Stimulated activated CD4-positive, alpha-beta T cell treated with anti-CD3 and anti-CD28 coated beads, Interleukin-4, amount 100 ng/mL, for 4 hours (primary cell): ENCODE data around the gene PIF1.

ENCODE experiments used
- DNase-seq, 2 experiments: peaks; one replicate each; pipeline ENCODE4 v3.0.0-alpha.2; 2020

Gene PIF1

DNA sequence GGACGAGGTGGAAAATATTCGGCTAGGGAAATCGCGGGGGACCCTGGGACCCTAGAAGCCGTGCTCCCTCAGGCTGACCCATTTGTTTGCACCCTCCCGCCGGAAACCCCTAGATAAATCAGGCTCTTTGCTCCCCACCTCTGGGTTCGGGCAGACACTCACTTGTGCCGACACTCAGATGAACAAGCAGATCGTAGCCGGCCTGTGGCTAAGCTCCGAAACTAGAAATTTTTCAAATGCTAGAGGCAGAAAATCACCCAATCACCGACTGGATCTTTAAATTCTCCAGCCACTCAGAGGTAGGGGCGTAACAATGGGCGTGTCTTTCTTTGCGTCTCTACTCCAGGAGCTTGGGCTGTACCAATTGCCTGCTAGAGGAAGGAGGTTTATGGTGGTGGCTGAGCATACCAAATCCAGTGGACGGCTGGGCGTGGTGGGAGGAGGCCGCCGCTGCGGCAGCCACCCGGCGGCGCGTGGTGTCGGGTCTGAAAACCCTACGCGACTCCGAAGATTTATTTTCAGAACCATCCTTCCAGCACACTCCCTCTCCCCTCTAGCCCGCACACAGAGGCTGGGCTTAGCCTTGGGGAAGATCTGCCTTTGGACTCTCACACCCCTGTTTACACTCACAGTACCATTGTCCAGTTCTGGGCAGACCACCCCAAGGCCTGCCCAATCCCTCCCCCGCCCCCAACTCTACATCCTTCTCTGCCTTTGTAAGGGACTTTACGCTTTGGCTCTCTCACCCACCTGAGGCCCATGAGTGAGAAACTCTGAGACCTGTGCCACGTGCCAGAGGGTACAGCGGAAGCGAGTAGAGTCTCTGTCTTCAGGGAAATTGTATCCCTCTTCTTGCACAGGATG is at the start of gene PIF1:
Gene PIF1, minus strand, starts transcription at position 217 of the 864 bp plus-strand sequence. CDS start 1,312 bp downstream, outside the sequence.
- peak; percentile 70 to 86 for DNase-seq

DNA sequence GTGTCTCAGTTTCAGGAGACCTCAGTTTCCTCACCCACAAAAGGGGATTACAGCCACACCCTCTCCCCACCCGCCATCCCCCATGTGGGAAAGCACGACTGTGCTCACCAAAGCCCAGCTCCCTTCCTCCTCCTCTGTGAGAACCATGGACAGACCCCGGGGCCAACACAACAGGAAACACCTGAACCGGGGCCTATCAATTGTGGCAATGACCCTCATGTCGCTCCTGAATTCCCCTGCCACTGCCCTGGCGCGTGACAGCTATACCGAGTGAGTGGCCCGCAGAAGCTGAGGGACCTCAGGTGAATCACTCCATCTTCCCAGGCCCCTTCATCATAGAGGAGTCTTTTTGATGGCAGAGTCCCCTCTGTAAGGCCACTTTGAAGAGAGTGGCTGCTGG is 44.9 kb upstream of the PIF1 start:
- no peak for DNase-seq

- DNase-seq = no peak
Measured at GRCh38 chr15:64869501-64869900, 44.1 kb upstream of the PIF1 start.

- DNase-seq = no peak
Measured at GRCh38 chr15:64865998-64866520, 40.6 kb upstream of the PIF1 start.

DNA sequence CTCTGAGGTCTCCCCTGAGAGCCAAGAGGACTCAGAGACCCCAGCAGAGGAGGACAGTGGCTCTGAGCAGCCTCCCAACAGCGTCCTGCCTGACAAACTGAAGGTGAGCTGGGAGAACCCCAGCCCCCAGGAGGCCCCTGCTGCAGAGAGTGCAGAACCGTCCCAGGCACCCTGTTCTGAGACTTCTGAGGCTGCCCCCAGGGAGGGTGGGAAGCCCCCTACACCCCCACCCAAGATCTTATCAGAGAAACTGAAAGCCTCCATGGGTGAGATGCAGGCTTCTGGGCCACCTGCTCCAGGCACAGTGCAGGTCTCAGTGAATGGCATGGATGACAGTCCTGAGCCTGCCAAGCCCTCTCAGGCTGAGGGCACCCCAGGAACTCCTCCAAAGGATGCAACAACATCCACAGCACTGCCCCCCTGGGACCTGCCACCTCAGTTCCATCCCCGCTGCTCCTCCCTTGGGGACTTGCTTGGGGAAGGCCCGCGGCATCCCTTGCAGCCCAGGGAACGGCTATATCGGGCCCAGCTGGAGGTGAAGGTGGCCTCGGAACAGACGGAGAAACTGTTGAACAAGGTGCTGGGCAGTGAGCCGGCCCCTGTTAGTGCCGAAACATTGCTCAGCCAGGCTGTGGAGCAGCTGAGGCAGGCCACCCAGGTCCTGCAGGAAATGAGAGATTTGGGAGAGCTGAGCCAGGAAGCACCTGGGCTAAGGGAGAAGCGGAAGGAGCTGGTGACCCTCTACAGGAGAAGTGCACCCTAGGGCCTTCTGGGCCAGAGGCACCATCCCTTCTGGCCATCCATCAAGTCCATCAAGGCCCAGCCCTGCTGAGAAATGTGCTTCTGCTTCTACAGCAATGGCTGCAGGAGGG is 39.9 kb upstream of the PIF1 start:
- DNase-seq = no peak

DNA sequence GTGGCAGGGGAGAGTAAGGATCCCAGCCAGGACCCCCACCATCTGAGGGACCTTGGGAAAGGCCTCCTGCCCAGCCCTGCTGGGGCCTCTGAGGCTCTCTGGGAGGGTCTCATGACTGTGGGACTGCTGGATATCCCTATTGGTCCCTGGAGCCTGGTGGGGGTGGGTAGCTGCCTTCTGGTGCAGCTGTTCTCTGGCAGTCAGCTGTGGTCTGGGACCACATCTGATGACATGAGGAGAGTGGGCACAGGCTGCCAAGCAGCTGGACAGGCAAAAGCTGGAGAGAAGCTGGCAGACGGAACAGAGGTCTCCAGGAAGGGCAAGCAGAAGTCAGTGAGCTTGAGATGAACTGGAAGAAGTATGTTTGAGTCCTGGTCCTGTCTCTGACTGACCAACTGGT is 38.6 kb upstream of the PIF1 start:
- no peak for DNase-seq

DNA sequence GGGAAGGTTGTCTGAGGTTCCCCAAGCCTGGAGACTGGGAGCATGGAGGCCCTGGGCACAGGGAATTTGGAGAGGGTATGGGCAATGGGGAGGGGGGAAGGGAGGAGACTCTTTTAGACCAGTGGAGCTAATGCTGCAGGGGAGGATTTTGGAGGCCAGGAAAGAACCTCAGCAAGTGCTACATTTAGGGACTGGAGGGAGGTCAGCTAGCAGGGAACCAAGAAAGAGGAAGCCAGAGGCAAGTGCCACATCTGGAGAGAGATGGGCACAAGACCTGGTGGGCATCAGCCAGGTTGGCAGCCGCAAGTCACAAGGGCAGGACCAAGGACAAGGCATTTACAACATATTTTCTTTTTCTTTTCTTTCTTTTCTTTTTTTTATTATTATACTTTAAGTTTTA is 37.0 kb upstream of the PIF1 start:
- DNase-seq = no peak

DNA sequence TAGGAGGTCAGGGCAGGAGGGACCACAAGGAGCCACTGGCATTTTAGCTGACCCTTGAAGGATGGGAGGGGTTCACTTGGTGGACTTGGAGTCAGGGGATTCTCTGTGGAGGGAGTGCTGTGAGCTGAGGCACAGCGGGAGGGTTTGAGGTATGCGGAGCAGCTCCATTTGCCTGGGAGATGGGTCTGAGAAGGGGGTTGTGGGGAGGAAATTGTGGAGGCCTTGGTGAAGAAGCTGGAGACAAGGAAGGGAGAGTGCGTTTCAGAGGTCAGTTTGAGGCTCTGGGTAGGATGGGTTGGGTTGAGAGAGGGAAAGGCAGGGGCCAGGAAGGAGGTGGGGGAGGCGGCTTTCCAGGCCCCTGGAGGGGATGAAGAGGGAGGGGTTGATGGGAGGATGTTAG is 36.5 kb upstream of the PIF1 start:
- no peak for DNase-seq

GRCh38 chr15:64861331-64861730 is 35.9 kb upstream of the PIF1 start:
- no peak for DNase-seq

GRCh38 chr15:64859226-64859625 is 33.8 kb upstream of the PIF1 start:
- DNase-seq = no peak

DNA sequence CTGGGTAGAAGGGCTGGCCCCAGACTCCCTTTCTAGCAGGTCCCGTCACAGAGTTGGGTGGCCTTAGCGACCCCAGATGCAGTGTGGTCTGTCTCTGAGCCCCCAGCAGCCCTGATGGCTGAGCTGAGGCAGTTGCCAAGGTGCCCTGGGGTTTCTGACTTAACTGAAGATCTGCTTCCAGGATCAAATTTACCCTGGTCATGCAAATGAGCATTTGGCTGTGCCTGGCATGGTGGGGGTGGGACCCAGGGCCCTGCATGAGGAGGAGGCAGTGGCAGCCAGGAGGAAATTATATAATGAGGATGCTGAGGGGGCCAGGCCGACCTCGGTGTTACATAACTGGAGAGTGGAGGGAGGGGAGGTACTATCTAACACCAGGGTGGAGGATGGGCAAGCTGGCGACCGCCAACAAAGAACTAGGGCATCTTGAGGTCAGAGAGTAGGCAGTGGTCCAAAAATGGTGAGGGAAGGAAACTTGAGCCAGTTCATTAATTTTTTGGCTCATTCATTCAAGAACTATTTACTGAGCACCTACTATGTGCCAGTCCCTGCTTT is 32.7 kb upstream of the PIF1 start:
- DNase-seq = no peak

GRCh38 chr15:64857421-64857820 is 32.0 kb upstream of the PIF1 start:
- no peak for DNase-seq

- DNase-seq = no peak
Measured at GRCh38 chr15:64856429-64857145, 31.1 kb upstream of the PIF1 start.

DNA sequence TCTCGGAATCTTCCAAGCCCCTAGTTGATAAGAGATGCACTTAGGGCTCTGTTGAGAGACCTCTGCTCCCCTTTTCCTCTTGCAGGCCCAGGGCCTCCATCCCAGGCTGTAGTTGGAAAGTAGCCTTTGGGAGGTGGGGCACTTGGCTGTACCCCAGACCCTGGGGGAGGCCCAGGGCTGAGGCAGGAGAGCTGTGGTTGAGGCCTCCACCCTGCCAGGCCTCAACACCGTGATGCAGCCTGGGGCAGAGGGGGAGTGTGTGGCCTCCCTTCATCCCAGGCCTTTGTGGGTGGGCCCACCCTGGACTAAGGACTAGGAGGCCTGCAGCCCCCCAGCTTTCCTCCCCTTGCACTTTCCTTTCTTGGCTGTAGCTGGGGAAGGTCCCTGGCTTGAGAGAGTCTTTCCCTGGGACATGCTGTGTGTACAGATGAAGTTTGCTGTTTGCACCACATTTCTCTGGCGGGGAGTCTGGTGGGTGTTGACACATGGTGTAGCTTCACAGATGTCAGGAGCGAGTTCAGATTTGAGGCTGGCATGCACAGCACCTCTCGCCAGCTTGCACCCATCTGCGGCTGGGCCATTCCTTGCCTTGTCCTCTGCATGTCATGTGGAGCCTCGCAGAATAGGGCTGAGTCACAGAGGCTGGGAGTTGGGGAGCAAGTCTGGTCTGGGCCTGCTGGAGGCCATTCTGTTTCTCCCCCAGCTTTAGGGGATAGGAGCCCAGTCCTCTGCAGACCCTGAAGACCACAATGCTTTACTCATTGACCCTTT is 29.9 kb upstream of the PIF1 start:
- no peak for DNase-seq

- no peak for DNase-seq
Measured at GRCh38 chr15:64854526-64854925, 29.1 kb upstream of the PIF1 start.

- DNase-seq = no peak
Measured at GRCh38 chr15:64854041-64854440, 28.6 kb upstream of the PIF1 start.

DNA sequence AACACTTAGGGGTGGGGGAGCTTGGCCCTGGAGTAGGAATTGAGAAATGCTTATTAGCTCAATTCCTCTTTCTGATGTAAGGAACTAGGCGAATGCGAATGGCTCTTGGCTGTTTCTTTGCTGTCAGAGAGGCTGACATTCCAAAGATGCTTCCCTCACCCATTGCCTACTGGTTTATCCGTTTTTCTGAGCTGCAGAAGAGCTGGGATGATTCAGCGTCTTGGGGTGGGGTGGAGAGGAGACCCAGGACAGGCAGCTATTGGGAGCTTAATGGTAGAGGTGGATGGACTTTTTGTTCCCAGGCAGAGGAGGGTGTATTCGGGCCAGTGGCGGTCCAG is 26.0 kb upstream of the PIF1 start:
- no peak for DNase-seq

DNA sequence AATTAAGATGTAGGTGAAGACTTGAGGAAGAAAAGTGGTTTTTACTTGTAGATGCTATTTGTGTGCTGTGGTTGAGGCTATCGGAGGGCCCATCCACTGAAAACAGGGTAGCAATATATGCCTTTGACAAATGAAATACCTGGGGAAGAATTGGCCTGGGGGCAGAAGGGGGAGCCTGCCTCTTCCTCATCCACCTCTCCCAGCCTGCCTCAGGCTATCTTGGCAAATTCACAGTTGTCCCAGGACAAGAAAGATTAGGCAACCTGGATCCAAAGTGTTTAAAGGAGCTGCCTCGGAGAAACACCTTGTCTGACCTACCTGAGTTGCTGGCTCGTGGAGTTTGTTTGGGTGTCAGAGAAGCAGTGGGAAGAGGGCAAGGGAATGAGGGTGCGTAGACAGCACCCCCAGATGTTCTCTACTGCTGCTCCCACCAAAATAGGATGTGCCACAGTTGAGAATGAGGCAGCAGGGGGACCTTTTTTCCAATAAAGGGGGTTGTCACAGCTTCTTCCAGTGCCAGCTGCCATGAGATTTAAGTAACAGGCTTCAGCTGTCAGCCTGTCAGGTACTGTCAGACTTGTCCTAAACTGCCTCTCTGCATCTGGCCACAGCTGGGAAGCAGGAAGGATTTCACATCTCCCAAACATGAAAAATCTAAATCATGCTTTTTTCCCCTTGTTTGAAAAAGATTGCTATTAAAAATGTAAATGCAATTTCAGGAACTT is 25.5 kb upstream of the PIF1 start:
- DNase-seq = no peak

GRCh38 chr15:64847876-64848716 is 22.6 kb upstream of the PIF1 start:
- DNase-seq = no peak

GRCh38 chr15:64847448-64847847 is 22.0 kb upstream of the PIF1 start:
- DNase-seq = no peak
